Prostate gland (tissue), 2 donors: ENCODE data around the gene CREB3L2.

Source experiments
- CTCF ChIP-seq, 4 experiments: fragments of 200-600 bp in 2 of 4; fragments of 450-650 bp in 2 of 4; sonication (generic) in 2 of 4; IDR thresholded peaks; 1 replicate in 3 of 4; 2 replicates in 1 of 4; pipeline ENCODE4 v1.5.1; 2016 to 2019; ENCODE audit warnings: antibody characterized with exemption in 4 of 4, mild to moderate bottlenecking in 2 of 4, moderate library complexity in 2 of 4
- POLR2A ChIP-seq: fragments of 450-650 bp; IDR thresholded peaks from one replicate; pipeline ENCODE4 v1.6.1; 2016; ENCODE audit warnings: antibody characterized with exemption, mild to moderate bottlenecking
- POLR2AphosphoS5 ChIP-seq: sonication (generic); formaldehyde crosslinking; IDR thresholded peaks from one replicate; pipeline ENCODE4 v1.6.1; 2017; ENCODE audit warnings: antibody characterized with exemption

- TF ChIP-seq CTCF (IDR thresholded peaks at IDR 0.05) (no peak), POLR2A (no peak), POLR2AphosphoS5 (no peak)
These were observed 50.0 kb downstream of the CREB3L2 start for GRCh38 chr7:137951700-137952425.
